WTC11 (cell line): ENCODE results near the gene ECM2. TPM values are rescaled to one million over a fixed set of nuclear protein-coding genes. Genes with fewer than 3 reads are reported as not detected.

Source experiments
- ATAC-seq: fragments of 200-7000 bp; cut with Tn5 transposase; 2 replicates; pipeline ENCODE4 v1.10.0; 2021; ENCODE audit warnings: mild to moderate bottlenecking, moderate library complexity
- CTCF ChIA-PET: fragments of 300-600 bp; sonication (Branson Sonifier 250); formaldehyde crosslinking; loops from one replicate; lab custom pipeline; 2021; ENCODE audit warnings: antibody characterized with exemption; lab: Charles Lee
- POLR2A ChIA-PET: fragments of 350-600 bp; sonication (Branson Sonifier 250); formaldehyde crosslinking; loops from one replicate; lab custom pipeline; 2021; ENCODE audit warnings: antibody characterized with exemption; lab: Charles Lee
- DNase-seq: peaks from one replicate; pipeline ENCODE4 v3.0.0; 2021; ENCODE audit warnings: low spot score
- H3K27ac Mint-ChIP-seq: 2 replicates; pipeline ENCODE4 v1.8.0; 2021; ENCODE audit warnings: mixed read lengths
- H3K27me3 Mint-ChIP-seq: 2 replicates; pipeline ENCODE4 v1.8.0; 2021; ENCODE audit warnings: low read depth, mild to moderate bottlenecking, moderate library complexity, mixed read lengths
- H3K36me3 Mint-ChIP-seq: 2 replicates; pipeline ENCODE4 v1.8.0; 2021; ENCODE audit warnings: mixed read lengths
- H3K4me1 Mint-ChIP-seq: 2 replicates; pipeline ENCODE4 v1.8.0; 2022; ENCODE audit warnings: mixed read lengths
- H3K4me3 Mint-ChIP-seq: 2 replicates; pipeline ENCODE4 v1.8.0; 2021; ENCODE audit warnings: mild to moderate bottlenecking, moderate library complexity, mixed read lengths
- H3K9me3 Mint-ChIP-seq: 2 replicates; pipeline ENCODE4 v1.8.0; 2021; ENCODE audit warnings: mixed read lengths
- AFF4 ChIP-seq: sonication (generic); formaldehyde crosslinking; IDR thresholded peaks from 2 replicates; pipeline ENCODE4 v1.8.1; 2023; ENCODE audit warnings: mild to moderate bottlenecking, missing genetic modification reagents, borderline replicate concordance
- AR ChIP-seq: fragments of 250-450 bp; sonication (Bioruptor Pico); IDR thresholded peaks from 2 replicates; pipeline ENCODE4 v1.9.0; 2021; ENCODE audit warnings: mild to moderate bottlenecking
- CBFB ChIP-seq: sonication (generic); formaldehyde crosslinking; IDR thresholded peaks from 2 replicates; pipeline ENCODE4 v1.8.1; 2022; ENCODE audit warnings: mild to moderate bottlenecking, low read depth, missing genetic modification reagents
- CTCF ChIP-seq: fragments of 200-600 bp; IDR thresholded peaks from 2 replicates; pipeline ENCODE4 v1.8.0; 2022; ENCODE audit warnings: antibody characterized with exemption
- E2F4 ChIP-seq: sonication (generic); formaldehyde crosslinking; IDR thresholded peaks from 2 replicates; pipeline ENCODE4 v1.8.1; 2022; ENCODE audit warnings: low read depth, mild to moderate bottlenecking, moderate library complexity, missing genetic modification reagents, borderline replicate concordance
- EMX1 ChIP-seq: fragments of 250-450 bp; sonication (Bioruptor Pico); IDR thresholded peaks from 2 replicates; pipeline ENCODE4 v1.8.0; 2021; ENCODE audit warnings: mild to moderate bottlenecking
- ESRRA ChIP-seq: sonication (generic); formaldehyde crosslinking; IDR thresholded peaks from 2 replicates; pipeline ENCODE4 v1.8.1; 2022; ENCODE audit warnings: mild to moderate bottlenecking, missing genetic modification reagents, borderline replicate concordance
- ETV6 ChIP-seq: sonication (generic); formaldehyde crosslinking; IDR thresholded peaks from 2 replicates; pipeline ENCODE4 v1.8.1; 2022; ENCODE audit warnings: mild to moderate bottlenecking, missing genetic modification reagents
- FOXP4 ChIP-seq: sonication (generic); formaldehyde crosslinking; IDR thresholded peaks from 2 replicates; pipeline ENCODE4 v1.8.0; 2022; ENCODE audit warnings: mild to moderate bottlenecking, missing genetic modification reagents
- NFE2L1 ChIP-seq: sonication (generic); formaldehyde crosslinking; IDR thresholded peaks from 2 replicates; pipeline ENCODE4 v1.8.1; 2023; ENCODE audit warnings: missing genetic modification reagents
- NR1H2 ChIP-seq: sonication (generic); formaldehyde crosslinking; IDR thresholded peaks from 2 replicates; pipeline ENCODE4 v1.9.0; 2021; ENCODE audit warnings: mild to moderate bottlenecking, moderate library complexity, missing genetic modification reagents
- PRRX2 ChIP-seq: fragments of 250-450 bp; sonication (Bioruptor Pico); IDR thresholded peaks from 2 replicates; pipeline ENCODE4 v1.8.0; 2021; ENCODE audit warnings: mild to moderate bottlenecking
- RELA ChIP-seq: sonication (generic); formaldehyde crosslinking; IDR thresholded peaks from 2 replicates; pipeline ENCODE4 v1.8.1; 2022; ENCODE audit warnings: missing genetic modification reagents, mild to moderate bottlenecking, borderline replicate concordance
- SMAD4 ChIP-seq: sonication (generic); formaldehyde crosslinking; IDR thresholded peaks from 2 replicates; pipeline ENCODE4 v1.8.0; 2022; ENCODE audit warnings: mild to moderate bottlenecking, missing genetic modification reagents
- TEAD1 ChIP-seq: sonication (generic); formaldehyde crosslinking; IDR thresholded peaks from 2 replicates; pipeline ENCODE4 v1.8.0; 2022; ENCODE audit warnings: mild to moderate bottlenecking, missing genetic modification reagents
- TEAD4 ChIP-seq: sonication (generic); formaldehyde crosslinking; IDR thresholded peaks from 2 replicates; pipeline ENCODE4 v1.8.0; 2022; ENCODE audit warnings: mild to moderate bottlenecking, missing genetic modification reagents
- ZBTB43 ChIP-seq: sonication (generic); formaldehyde crosslinking; IDR thresholded peaks from 2 replicates; pipeline ENCODE4 v1.8.1; 2023; ENCODE audit warnings: mild to moderate bottlenecking, missing genetic modification reagents
- ZNF219 ChIP-seq: sonication (generic); formaldehyde crosslinking; IDR thresholded peaks from 2 replicates; pipeline ENCODE4 v1.8.0; 2023; ENCODE audit warnings: missing genetic modification reagents, mild to moderate bottlenecking, borderline replicate concordance
- ZNF263 ChIP-seq: sonication (generic); formaldehyde crosslinking; IDR thresholded peaks from 2 replicates; pipeline ENCODE4 v1.8.1; 2022; ENCODE audit warnings: low read depth, mild to moderate bottlenecking, moderate library complexity, missing genetic modification reagents
- total RNA-seq: library from RNA; stranded (reverse); gene quantifications from 3 replicates; pipeline ENCODE4 v1.2.3, GENCODE V29; 2021

ECM2 gene
- total RNA-seq, 1 experiment from 2014 or later: not detected

- no peak overlapping the region for H3K4me3 Mint-ChIP-seq
- H3K27me3 Mint-ChIP-seq: no peaks in the 10 kb centered on the region
- no peaks in the 10 kb centered on the region for H3K36me3 Mint-ChIP-seq
- ChIA-PET CTCF (no interaction called here), POLR2A (no interaction called here)
- TF ChIP-seq CBFB (CRISPR knock-in tag) (no peak), E2F4 (no peak), AFF4 (CRISPR knock-in tag) (no peak), ESRRA (CRISPR knock-in tag) (no peak), ETV6 (CRISPR knock-in tag) (no peak), CTCF (no peak), TEAD4 (no peak)
- no peak overlapping the region for H3K27ac Mint-ChIP-seq
- H3K9me3 Mint-ChIP-seq: no peaks in the 10 kb centered on the region
- DNase-seq (no peak), ATAC-seq (no peak)
- H3K4me1 Mint-ChIP-seq: no peaks in the 10 kb centered on the region
These were observed 6.7 kb downstream of the ECM2 start for GRCh38 chr9:92529124-92529523.

GRCh38 chr9:92528522-92528849 lies 7.3 kb downstream of the ECM2 start:
- POLR2A ChIA-PET: no interaction called here
- H3K9me3 Mint-ChIP-seq: no peaks in the 10 kb centered on the region
- TF ChIP-seq ZBTB43 (CRISPR knock-in tag) (no peak), NFE2L1 (CRISPR knock-in tag) (no peak), PRRX2 (CRISPR knock-in tag) (no peak), EMX1 (CRISPR knock-in tag) (no peak), ZNF219 (CRISPR knock-in tag) (no peak), RELA (CRISPR knock-in tag) (no peak), ZNF263 (CRISPR knock-in tag) (no peak), TEAD1 (CRISPR knock-in tag) (no peak), AR (CRISPR knock-in tag) (no peak), FOXP4 (CRISPR knock-in tag) (no peak), SMAD4 (CRISPR knock-in tag) (no peak), NR1H2 (no peak)
- TF ChIP-seq, all 79 proteins: peak for 0
- H3K36me3 Mint-ChIP-seq: no peaks in the 10 kb centered on the region
- H3K4me1 Mint-ChIP-seq: no peaks in the 10 kb centered on the region
- no peak for DNase-seq
- H3K4me3 Mint-ChIP-seq: no peak overlapping the region
- CTCF ChIA-PET: no interaction called here
- no peaks in the 10 kb centered on the region for H3K27me3 Mint-ChIP-seq
- ATAC-seq: no peak
- H3K27ac Mint-ChIP-seq: no peak overlapping the region
